GM23338 (cell line): ENCODE measurements around the gene EMID1. TPM values are rescaled to one million over a fixed set of nuclear protein-coding genes. Genes with fewer than 3 reads are reported as not detected.

Source experiments
- ATAC-seq: fragments of 200-7000 bp; cut with Tn5 transposase; 3 replicates; pipeline ENCODE4 v1.9.1; 2020
- DNase-seq: peaks from one replicate; pipeline ENCODE4 v3.0.0-alpha.2; 2015; ENCODE audit warnings: low spot score
- H2AFZ ChIP-seq: fragments of 200-600 bp; sonication (generic); 2 replicates; pipeline ENCODE4 v1.8.0; 2016; ENCODE audit warnings: antibody characterized with exemption, mild to moderate bottlenecking, moderate library complexity
- H3F3A ChIP-seq: fragments of 200-600 bp; sonication (generic); replicated peaks from 2 replicates; pipeline ENCODE4 v1.8.0; 2017; ENCODE audit warnings: antibody characterized with exemption, mixed run types, low read depth
- H3K27ac ChIP-seq: fragments of 200-600 bp; sonication (generic); 2 replicates; pipeline ENCODE4 v1.6.1; 2016; ENCODE audit warnings: low read depth
- H3K27me3 ChIP-seq: fragments of 200-600 bp; sonication (generic); 2 replicates; pipeline ENCODE4 v1.8.0; 2016; ENCODE audit warnings: mild to moderate bottlenecking, mixed run types, moderate library complexity; ENCODE audit not compliant: insufficient read depth
- H3K36me3 ChIP-seq: fragments of 200-600 bp; sonication (generic); 2 replicates; pipeline ENCODE4 v1.8.0; 2016; ENCODE audit warnings: mild to moderate bottlenecking; ENCODE audit not compliant: insufficient read depth
- H3K4me1 ChIP-seq: fragments of 200-600 bp; sonication (generic); 2 replicates; pipeline ENCODE4 v1.8.0; 2016; ENCODE audit warnings: mild to moderate bottlenecking, moderate library complexity; ENCODE audit not compliant: insufficient read depth
- H3K4me2 ChIP-seq: fragments of 200-600 bp; sonication (generic); 2 replicates; pipeline ENCODE4 v1.7.1; 2017; ENCODE audit warnings: mixed run types
- H3K4me3 ChIP-seq: fragments of 200-600 bp; sonication (generic); 2 replicates; pipeline ENCODE4 v1.6.1; 2016; ENCODE audit warnings: mixed run types
- H3K79me2 ChIP-seq: fragments of 200-600 bp; sonication (generic); replicated peaks from 2 replicates; pipeline ENCODE4 v1.8.0; 2017; ENCODE audit warnings: mild to moderate bottlenecking; ENCODE audit not compliant: insufficient read depth
- H3K9me2 ChIP-seq: fragments of 200-600 bp; sonication (generic); 2 replicates; pipeline ENCODE4 v1.8.0; 2017; ENCODE audit not compliant: insufficient read depth
- H4K20me1 ChIP-seq: fragments of 200-600 bp; sonication (generic); replicated peaks from 2 replicates; pipeline ENCODE4 v1.8.0; 2017; ENCODE audit warnings: mild to moderate bottlenecking; ENCODE audit not compliant: insufficient read depth
- H3K27ac Mint-ChIP-seq: 2 replicates; pipeline ENCODE4 v1.8.0; 2020; ENCODE audit warnings: inconsistent platforms, mild to moderate bottlenecking, moderate library complexity, mixed read lengths
- H3K27me3 Mint-ChIP-seq: 3 replicates; pipeline ENCODE4 v1.8.0; 2022; ENCODE audit warnings: low read depth, mild to moderate bottlenecking, moderate library complexity, mixed read lengths, inconsistent platforms; ENCODE audit not compliant: insufficient read depth, poor library complexity
- H3K36me3 Mint-ChIP-seq: 3 replicates; pipeline ENCODE4 v1.8.0; 2021; ENCODE audit warnings: low read depth, mild to moderate bottlenecking, inconsistent platforms, moderate library complexity, mixed read lengths
- H3K4me1 Mint-ChIP-seq: 3 replicates; pipeline ENCODE4 v1.8.0; 2020; ENCODE audit warnings: mild to moderate bottlenecking, inconsistent platforms, mixed read lengths
- H3K4me3 Mint-ChIP-seq: 3 replicates; pipeline ENCODE4 v1.8.0; 2021; ENCODE audit warnings: moderate library complexity, mild to moderate bottlenecking, inconsistent platforms, mixed read lengths
- H3K9me3 Mint-ChIP-seq: 3 replicates; pipeline ENCODE4 v1.8.0; 2020; ENCODE audit warnings: moderate library complexity, mild to moderate bottlenecking, inconsistent platforms, mixed read lengths
- CREB1 ChIP-seq: fragments of 250-450 bp; sonication (Bioruptor Pico); IDR thresholded peaks from 2 replicates; pipeline ENCODE4 v1.5.0; 2020; ENCODE audit warnings: low read depth, mild to moderate bottlenecking, moderate library complexity
- CTCF ChIP-seq, 2 experiments: fragments of 200-600 bp in 1 of 2; sonication (generic) in 1 of 2; conservative IDR thresholded peaks; 2 replicates each; pipeline versions ENCODE4 v1.5.1 to v1.6.1; 2016 to 2017; ENCODE audit warnings: antibody characterized with exemption in 2 of 2, low read depth in 2 of 2, mild to moderate bottlenecking in 2 of 2, moderate library complexity in 1 of 2
- EZH2 ChIP-seq: fragments of 200-600 bp; sonication (generic); IDR thresholded peaks from one replicate; pipeline ENCODE4 v1.8.0; 2017; ENCODE audit warnings: antibody characterized with exemption, mild to moderate bottlenecking, low read depth; ENCODE audit not compliant: unreplicated experiment
- EZH2phosphoT487 ChIP-seq: fragments of 200-600 bp; sonication (generic); IDR thresholded peaks from one replicate; pipeline ENCODE4 v1.8.1; 2018; ENCODE audit warnings: antibody characterized with exemption; ENCODE audit not compliant: unreplicated experiment
- JUNB ChIP-seq: IDR thresholded peaks from one replicate; pipeline ENCODE4 v1.6.1; 2016; ENCODE audit warnings: antibody characterized with exemption; ENCODE audit not compliant: unreplicated experiment
- NANOG ChIP-seq: IDR thresholded peaks from 2 replicates; pipeline ENCODE4 v1.6.1; 2016; ENCODE audit warnings: antibody characterized with exemption, borderline replicate concordance
- POLR2AphosphoS5 ChIP-seq: IDR thresholded peaks from 2 replicates; pipeline ENCODE4 v1.6.1; 2016; ENCODE audit warnings: antibody characterized with exemption, low read depth
- REST ChIP-seq: IDR thresholded peaks from one replicate; pipeline ENCODE4 v1.6.1; 2018; ENCODE audit warnings: antibody characterized with exemption; ENCODE audit not compliant: unreplicated experiment
- STAT1 ChIP-seq: IDR thresholded peaks from one replicate; pipeline ENCODE4 v1.6.1; 2016; ENCODE audit warnings: antibody characterized with exemption; ENCODE audit not compliant: unreplicated experiment
- ZNF114 ChIP-seq: fragments of 250-450 bp; sonication (Bioruptor Pico); IDR thresholded peaks from 2 replicates; pipeline ENCODE4 v1.5.0; 2020; ENCODE audit warnings: mild to moderate bottlenecking, moderate library complexity
- ZNF331 ChIP-seq: fragments of 250-450 bp; sonication (Bioruptor Pico); IDR thresholded peaks from 2 replicates; pipeline ENCODE4 v1.5.0; 2020; ENCODE audit warnings: low read depth, mild to moderate bottlenecking, moderate library complexity
- ZNF462 ChIP-seq: fragments of 250-450 bp; sonication (Bioruptor Pico); IDR thresholded peaks from 2 replicates; pipeline ENCODE4 v1.5.0; 2020; ENCODE audit warnings: mild to moderate bottlenecking, moderate library complexity
- polyA plus RNA-seq: library from polyadenylated mRNA; unstranded; fragments of >200 nt; fragmentation: Nextera tagmentation; extraction: Ambion mirVana; gene quantifications from 2 replicates; pipeline ENCODE4 v1.2.1, GENCODE V29; 2016
- total RNA-seq: library from RNA; depleted of rRNA; stranded (reverse); fragments of >200 nt; shearing (Covaris generic); gene quantifications from 2 replicates; pipeline ENCODE4 v1.2.3, GENCODE V29; 2014
- TF ChIP-seq, protein P1 (sequence below): IDR thresholded peaks from 2 replicates; pipeline ENCODE4 v1.6.1; 2016; ENCODE audit warnings: antibody characterized with exemption

Gene EMID1
- total and polyA plus RNA-seq, 2 experiments from 2014 or later = 3.0 to 13.4 TPM

DNA sequence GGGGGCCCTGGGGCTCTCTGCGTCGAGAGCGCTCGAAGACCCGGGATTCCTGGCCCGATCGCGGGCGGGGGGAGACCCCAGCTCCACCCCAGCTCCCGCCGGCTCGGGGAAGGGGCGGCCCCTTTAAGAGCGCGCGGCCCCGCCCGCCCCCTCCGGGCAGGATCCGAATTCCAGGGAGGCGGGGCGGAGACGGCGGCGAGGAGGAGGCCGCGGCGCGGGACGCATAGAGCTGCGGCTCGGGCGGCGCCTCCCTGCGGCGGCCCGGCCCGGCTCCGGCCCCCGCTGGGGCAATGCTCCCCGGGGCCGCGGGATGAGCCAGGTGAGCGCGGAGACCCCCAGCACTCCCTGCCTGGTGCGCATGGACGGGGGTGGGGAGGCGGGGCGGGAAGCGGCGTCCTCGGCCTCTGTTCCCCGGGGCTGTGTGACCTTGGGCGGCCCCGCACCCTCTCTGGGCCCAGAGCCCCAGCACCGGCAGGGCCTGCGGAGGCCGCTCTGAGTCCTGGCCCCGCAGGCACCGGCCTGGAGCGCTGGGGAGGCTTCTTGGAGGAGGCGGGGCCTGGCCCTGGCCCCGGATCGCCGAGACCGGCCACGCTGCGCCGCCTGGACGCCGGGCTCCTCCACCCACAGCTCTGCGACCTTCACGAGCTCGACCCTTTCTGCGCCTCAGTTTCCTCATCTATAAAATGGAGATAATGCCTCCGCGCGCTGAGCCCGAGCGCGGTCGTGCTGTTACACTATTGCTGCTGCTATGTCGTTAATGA lies 101.3 kb downstream of the EMID1 start:
- peaks cover 31% of the 10 kb centered on the region for H3K4me1 Mint-ChIP-seq
- H3K36me3 ChIP-seq = no peaks in the 10 kb centered on the region
- H3K4me3 Mint-ChIP-seq = peak overlapping the region; percentile 84
- H3K4me3 ChIP-seq = peak overlapping the region; percentile 88
- H3K27ac ChIP-seq = peak overlapping the region; percentile 84
- H3K9me2 ChIP-seq = no peaks in the 10 kb centered on the region
- ATAC-seq (peak; percentile 61), DNase-seq (peak; percentile 93)
- no peak overlapping the region; the same call in none of the 2 replicates for H3K27ac Mint-ChIP-seq
- H4K20me1 ChIP-seq = no peaks in the 10 kb centered on the region
- H3K79me2 ChIP-seq = no peaks in the 10 kb centered on the region
- no peaks in the 10 kb centered on the region for H3K27me3 ChIP-seq
- H3K4me2 ChIP-seq = peak overlapping the region; percentile 97
- no peak for TF ChIP-seq NANOG
- TF ChIP-seq CTCF (conservative IDR thresholded peaks at IDR 0.05; ENCODE audit: low read depth in 2 of 2) = no peak
- TF ChIP-seq ZNF114 (CRISPR knock-in tag) = no peak
- no peak for TF ChIP-seq STAT1
- TF ChIP-seq POLR2AphosphoS5 = no peak
- TF ChIP-seq, protein P1, sequence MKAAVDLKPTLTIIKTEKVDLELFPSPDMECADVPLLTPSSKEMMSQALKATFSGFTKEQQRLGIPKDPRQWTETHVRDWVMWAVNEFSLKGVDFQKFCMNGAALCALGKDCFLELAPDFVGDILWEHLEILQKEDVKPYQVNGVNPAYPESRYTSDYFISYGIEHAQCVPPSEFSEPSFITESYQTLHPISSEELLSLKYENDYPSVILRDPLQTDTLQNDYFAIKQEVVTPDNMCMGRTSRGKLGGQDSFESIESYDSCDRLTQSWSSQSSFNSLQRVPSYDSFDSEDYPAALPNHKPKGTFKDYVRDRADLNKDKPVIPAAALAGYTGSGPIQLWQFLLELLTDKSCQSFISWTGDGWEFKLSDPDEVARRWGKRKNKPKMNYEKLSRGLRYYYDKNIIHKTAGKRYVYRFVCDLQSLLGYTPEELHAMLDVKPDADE = no peak
- no peak for TF ChIP-seq EZH2phosphoT487
- TF ChIP-seq JUNB = no peak
- no peak for TF ChIP-seq REST
- no peak for TF ChIP-seq ZNF331 (CRISPR knock-in tag)
- TF ChIP-seq ZNF462 (CRISPR knock-in tag) = no peak
- TF ChIP-seq EZH2 = no peak
- TF ChIP-seq CREB1 (CRISPR knock-in tag) = no peak
- H3F3A ChIP-seq = peaks cover 18% of the 10 kb centered on the region
- H3K36me3 Mint-ChIP-seq = no peaks in the 10 kb centered on the region
- H3K4me1 ChIP-seq = peaks cover 10% of the 10 kb centered on the region; the same call in 1 of the 2 replicates
- H3K9me3 Mint-ChIP-seq = no peaks in the 10 kb centered on the region
- peak overlapping the region; percentile 99 for H2AFZ ChIP-seq
- H3K27me3 Mint-ChIP-seq = peaks cover 16% of the 10 kb centered on the region
